ENCODE results near the gene MSH3.
"Not testable (repeated sequence)": the region's sequence is repeated elsewhere in the genome, so short reads cannot be mapped to it uniquely, and the experiment has no call there.

The MSH3 gene

DNA sequence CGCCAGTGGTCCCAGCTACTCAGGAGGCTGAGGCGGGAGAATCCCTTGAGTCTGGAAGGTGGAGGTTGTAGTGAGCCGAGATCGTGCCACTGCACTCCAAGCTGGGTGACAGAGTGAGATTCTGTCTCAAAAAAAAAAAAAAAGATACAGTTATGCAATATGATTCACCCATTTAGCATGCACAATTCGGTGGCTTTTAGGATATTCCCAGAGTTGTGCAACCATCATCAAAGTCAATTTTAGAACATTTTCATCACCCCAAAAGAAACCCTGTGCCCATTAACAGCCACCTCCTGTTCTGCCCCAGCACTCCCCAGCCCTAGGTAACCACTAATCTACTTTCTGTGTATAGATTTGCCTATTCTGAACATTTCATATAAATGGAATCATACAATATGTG lies 4.7 kb downstream of the MSH3 start:
- DNase-seq, result no peak

DNA sequence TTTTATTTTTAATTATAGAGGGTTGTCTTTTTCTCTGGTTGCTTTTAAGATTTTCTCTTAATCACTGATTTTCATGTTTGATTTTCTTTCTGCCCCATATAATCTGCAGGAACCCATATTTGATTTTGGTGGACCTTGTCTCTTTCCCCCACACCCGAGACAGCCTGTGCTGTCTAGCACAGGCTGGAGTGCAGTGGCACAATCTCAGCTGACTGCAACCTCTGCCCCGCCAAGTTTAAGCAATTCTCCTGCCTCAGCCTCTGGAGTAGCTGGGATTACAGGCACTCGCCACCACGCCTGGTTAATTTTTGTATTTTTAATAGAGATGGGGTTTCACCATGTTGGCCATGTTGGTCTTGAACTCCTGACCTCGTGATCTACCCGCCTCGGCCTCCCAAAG lies 6.2 kb downstream of the MSH3 start:
- DNase-seq, result not testable (repeated sequence)

- DNase-seq, result no peak
Observed at GRCh38 chr5:80662108-80662507, 7.7 kb downstream of the MSH3 start.

GRCh38 chr5:80665057-80665456 lies 10.6 kb downstream of the MSH3 start:
- DNase-seq, result no peak

GRCh38 chr5:80667384-80667783 lies 12.9 kb downstream of the MSH3 start:
- no peak for DNase-seq

DNA sequence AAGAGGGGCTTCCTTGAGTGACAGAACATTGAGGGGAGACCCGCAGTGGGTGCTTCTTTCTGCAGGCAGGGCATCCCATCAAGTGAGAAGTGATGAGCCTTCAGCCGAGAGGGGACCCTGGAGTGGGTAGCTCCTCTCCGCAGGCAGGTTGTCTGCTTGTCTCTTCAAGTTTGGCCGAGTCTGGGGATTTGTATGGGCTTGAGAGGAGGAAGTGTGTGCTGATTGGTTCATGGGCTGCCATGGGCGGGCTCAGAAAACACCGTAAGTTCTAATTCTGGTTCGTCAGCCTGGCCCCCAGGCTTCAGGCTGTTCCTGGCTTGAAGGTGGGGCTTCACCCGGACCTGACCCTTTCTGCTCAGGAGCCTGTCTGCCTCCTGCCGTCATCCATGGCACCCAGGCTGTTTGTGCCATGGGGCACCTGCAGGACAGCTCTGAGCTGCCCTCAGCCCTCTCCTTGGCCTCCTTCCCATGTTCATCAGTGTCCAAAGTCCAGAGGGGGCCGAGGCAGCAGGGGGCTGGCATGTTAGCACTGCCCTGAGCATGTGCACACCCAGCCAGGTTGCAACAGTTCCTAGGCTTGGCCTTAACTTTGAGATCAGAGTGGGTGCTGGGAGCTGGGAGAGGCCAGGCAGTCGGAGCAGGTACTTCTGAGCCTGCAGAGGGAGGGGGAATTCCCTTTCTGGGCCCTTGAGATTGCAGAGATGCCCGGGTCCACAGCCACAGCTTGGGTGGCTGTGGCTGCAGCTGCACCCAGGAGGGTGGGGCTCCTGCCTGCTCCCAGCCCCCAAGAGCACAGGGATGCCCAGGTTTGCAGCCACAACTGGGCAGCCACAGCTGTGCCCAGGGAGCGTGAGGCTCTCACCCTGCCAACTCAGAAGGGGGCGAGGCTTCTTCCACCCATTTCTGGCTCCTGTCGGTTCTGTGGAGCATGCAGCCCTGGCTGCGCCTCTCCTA lies 13.8 kb downstream of the MSH3 start:
- no peak for DNase-seq

GRCh38 chr5:80672140-80672736 lies 17.8 kb downstream of the MSH3 start:
- peak; percentile 70 to 75 for DNase-seq

DNA sequence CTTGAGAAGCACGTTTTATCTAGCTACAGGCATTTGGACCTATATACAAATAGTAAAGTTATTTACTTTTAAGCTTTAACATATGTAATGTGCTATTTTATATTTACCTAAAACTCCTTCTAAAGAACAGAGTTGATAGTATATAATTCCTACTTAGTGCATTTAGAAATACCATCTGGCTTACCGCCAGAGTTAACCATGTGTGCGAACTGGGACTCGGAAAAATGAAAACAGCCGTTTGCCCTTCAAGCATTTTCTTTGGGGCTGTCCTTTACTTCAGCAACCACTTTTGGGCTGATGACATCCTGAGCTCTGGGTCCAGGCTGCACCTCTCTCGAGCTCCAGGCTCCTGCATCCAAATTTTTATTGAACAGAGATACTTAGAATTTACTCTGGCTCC lies 22.3 kb downstream of the MSH3 start:
- DNase-seq, result no peak

DNA sequence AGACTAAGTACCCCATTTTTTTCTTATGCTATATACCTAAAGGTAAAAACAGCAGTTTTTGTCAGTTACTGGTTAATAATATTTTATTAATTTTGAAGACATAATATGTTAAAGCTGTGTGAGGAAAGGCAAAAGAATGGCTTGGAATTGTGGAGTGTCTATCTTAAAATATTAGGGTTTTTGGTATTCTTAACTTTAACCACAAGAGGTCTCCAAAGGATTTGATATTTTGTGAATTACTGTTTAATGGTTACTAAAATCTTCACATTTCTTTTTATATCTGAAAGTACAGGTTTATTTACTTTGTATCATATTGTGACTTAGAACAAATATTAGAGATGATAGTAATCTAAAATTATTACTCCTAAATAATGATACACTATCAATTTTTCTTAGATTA lies 32.3 kb downstream of the MSH3 start:
- no peak for DNase-seq

GRCh38 chr5:80688648-80689420 lies 34.4 kb downstream of the MSH3 start:
- no peak for DNase-seq

GRCh38 chr5:80689627-80690026 lies 35.2 kb downstream of the MSH3 start:
- DNase-seq, result no peak

GRCh38 chr5:80695666-80696065 lies 41.2 kb downstream of the MSH3 start:
- DNase-seq, result no peak

DNA sequence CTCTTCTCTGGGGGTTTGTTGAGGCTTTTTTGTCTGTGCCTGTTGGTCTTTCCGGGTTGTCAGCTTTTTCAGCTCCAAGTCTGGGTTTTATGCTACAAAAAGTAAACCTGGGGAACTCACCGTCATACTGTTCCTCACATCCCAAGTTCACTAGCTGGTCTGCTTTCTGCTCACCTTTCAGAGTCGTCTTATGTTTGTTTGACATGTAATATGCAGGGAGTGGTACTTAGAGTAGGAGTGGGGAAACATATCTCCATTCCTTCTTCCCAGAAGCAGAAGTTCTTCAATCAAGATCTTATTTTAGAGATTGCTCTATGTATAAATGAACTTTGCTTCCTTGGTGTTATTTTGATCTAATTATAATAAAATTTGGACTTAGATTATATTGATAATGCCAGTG lies 42.0 kb downstream of the MSH3 start:
- no peak for DNase-seq

DNA sequence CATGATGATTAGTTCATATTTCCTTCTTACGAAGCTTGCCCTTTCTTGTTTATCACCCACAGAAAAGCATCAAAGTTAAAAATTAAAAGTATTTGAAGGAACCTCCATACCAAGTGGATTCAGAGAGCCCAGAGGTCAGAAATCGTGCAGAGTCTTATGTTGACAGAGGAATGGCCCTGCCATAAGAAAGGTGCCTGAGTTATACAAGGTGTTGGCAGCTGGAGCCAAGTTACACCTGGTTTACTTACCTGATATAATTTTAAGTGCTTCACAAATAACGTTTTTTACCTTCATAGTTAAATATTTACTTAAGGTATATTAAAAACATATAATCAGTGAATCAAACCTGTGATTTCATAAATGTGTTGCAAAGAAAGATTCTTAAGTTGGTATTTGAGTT lies 42.6 kb downstream of the MSH3 start:
- DNase-seq, result no peak

DNA sequence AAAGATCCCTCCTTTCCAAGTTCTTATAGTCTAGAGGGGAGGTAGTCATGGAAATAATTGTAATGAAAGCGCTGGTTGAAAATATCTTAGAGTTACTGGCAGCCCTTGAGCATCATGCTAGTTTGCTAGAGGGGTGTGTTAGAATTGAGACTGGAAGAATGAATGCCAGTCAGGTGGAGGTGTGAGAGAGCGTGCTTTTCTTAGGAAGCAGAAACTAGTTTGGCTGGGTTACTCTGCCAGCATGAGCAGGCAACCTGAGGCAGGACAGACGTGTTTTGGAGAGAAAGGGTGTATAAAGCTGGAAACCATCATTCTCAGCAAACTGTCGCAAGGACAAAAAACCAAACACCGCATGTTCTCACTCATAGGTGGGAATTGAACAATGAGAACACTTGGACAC lies 43.9 kb downstream of the MSH3 start:
- DNase-seq, result no peak

DNA sequence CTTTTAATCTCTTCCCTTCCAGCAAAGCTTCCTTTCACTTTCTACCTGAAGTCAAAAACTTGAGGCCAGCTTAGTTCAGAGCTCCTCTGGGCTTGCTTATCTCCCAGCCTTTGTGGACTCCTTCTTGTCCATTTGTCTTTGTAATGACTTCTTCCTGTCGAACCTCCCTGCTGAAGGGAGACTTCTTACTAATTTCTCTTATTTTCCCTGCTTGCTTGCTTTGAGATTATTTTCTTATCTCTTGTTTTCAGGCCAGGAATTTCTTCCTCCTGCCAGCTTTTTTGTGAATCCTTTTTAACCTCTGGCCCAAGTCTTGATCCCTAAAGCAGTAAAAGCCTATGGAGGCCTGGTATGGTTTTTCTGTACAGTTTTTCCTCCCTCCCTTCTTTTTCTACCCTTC lies 47.1 kb downstream of the MSH3 start:
- DNase-seq, result no peak

GRCh38 chr5:80703291-80703690 lies 48.8 kb downstream of the MSH3 start:
- DNase-seq, result no peak

DNA sequence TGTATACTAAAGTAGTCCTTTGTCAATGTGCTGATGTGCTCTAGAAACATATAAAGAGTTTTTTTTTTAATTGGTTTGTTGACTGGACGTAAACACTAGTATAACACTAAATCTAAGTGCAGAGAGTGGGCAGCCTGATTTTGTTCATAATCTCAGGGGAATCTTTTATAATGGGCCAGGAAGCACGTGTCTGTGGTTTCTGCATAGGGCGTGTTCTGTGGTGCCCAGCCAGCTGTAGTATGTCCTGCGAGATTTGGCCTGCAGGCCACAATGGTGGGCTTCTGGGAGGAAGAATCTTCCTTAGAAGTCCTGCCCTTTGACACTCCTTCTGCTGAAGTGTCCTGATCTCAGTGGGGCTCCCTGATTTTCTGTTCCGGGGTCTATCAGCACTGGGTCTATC lies 49.3 kb downstream of the MSH3 start:
- DNase-seq, result no peak

DNA sequence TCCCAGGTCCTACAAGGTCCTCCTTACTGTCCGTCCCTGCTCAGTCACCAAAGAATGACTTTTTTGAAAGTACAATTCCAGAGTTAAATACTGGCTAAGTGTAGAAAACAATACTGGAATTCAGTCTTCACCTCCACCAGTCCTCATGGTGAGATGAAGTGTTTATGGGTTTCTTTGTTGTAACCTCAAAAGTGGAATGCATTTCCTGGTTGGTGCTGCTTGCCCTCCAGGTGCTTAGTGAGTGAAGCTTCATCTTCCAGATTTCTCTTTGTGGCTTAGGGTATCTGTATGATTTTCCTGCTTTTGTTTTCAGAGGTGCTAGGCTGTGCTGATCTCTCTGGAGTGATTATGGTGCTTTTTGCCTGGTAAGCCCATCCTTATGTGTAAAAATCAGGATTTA lies 49.8 kb downstream of the MSH3 start:
- DNase-seq, result no peak

GRCh38 chr5:80705216-80705769 lies 50.8 kb downstream of the MSH3 start:
- DNase-seq, result no peak

- no peak for DNase-seq
Observed at GRCh38 chr5:80705801-80706200, 51.3 kb downstream of the MSH3 start.

GRCh38 chr5:80706835-80707447 lies 52.5 kb downstream of the MSH3 start:
- DNase-seq, result no peak

- DNase-seq, result no peak
Observed at GRCh38 chr5:80707645-80708044, 53.2 kb downstream of the MSH3 start.

All from activated CD4-positive, alpha-beta T cell treated with anti-CD3 and anti-CD28 coated beads, Interleukin-2, amount 50 U/mL, for 48 hours (primary cell).